GM21367 (cell line): Measurements from ENCODE around the gene CLRN3.

Source experiments
- ATAC-seq: cut with Tn5 transposase; IDR thresholded peaks from one replicate; pipeline ENCODE4 v1.9.1; 2021; ENCODE audit not compliant: unreplicated experiment

The CLRN3 gene

DNA sequence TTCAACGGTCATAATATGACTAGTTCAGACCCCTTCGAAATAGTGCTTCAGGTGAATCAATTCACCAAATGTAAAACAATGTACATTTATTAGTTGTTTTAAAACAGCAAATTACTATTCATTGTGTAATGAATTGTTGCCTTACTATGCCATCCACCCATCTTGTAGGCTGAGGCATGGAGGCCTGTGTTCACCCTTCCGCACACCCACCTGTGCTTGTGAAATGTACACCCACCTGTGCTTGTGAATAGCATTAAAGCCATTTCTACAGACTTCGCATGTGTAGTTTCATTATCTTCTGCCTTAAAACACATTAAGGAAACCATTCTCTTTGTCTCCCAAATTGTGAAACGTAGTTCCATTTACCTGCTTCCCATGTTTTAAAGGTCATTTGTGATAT is 16.8 kb downstream of the CLRN3 start:
- ATAC-seq, result no peak

DNA sequence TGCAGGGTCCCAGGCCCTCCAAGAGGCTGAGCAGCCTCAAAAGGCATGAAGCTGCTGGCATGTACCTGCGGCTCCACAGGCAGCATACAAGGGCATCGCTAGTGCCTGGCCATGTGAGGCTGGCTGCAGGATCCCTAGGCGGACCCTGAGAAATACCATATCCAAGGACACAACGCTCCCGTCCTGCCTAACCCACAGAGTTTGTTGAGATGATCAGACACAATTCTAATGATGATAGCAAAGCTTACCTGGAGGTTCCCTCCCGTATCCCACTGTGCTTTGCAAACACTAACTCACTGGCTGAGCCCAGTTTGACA is 17.3 kb downstream of the CLRN3 start:
- ATAC-seq, result no peak

DNA sequence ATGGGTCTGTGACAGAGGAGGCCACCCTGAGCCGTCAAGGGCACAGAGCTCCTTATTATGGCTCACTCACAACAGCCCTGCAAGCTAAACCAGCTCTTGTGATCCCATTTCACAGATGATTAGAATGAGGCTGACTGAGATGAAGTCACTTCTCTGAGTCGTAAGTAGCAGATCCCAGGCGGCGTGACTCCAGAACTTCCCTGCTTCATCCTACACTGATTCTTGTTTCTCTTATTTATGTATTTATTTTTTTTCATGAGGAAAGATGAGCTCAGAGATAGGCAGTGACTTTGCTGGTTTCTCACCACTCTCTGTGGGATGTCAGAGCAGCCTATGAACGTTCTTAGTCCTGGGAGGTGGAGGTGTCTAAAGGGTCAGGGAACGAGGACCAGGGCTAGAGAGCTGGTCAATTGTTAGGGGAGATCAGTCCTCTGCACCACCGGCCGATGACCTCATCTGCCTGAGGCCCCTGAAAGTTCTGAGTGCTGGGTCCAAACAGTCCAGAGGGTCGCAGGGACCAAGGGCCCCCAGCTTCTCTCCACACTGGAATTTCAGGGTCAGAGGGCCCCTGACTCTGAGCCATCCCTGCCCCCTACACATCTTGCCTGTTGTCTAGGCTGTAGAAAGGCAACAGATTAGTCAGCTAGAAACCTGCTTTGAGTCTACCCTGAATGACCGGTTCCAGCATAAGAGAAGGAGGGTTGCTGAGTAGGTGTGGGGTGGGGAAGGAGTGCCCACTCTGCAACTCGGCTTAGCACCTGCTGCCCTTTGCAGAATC is 17.9 kb downstream of the CLRN3 start:
- ATAC-seq, result no peak

DNA sequence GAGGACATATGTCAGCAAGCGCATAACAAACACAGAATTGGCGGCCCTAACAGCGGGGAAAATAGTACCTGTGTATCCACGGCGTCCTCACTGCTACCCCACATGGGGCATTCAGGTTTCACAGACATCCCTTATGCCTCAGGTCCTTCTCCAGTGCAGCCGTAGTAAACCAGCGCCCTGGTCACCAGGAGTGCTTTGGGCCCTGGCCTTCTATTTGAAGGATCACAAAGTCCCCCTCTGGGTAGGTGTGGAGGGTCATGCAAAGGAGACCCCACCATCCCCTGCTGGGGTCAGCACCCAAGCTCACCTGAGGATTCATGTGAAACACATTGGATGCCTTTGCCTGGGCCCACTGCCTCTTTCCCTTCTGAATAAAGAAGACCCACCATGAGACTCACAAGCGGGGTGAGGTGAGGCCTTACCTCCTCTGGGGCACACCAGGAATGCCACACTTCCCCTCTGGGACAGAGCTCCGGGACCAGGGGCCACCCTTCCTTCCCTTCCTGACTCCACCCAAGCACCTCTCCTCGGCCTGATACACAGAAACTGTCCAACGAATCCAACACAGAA is 18.8 kb downstream of the CLRN3 start:
- ATAC-seq, result no peak

DNA sequence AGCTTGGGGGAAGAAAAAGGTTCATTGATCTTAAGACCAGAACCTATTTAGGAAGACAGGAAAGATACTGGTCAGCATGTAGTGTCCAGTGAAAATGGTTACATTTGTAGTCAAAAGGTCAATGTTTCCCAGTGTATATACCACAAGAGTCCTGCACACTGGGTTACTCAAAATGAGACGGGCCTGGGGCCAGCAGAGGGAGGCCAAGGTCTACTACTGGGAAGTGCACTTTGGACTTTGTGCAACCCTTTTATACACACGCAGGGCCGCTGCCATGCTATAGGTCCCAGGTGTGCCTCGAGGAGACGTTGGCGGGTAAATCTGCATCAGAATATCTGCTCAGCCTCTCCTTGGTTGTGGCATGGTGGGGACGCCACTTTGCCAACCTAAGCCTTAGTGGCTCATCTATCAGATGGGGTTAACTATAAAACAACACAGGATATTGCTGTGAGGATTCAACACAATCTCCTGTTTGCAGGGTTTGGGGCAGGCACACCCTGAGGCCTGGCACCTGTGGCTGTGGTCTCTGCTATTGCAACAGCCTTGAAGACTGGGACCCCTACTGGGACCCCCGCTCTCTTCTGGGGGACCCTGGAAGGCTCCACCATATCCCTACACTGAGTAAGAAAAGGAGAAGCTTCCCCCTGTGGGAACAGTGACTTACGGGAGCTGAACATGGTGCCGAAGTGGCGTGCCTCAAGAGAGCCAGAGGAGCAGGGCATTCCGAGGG is 19.7 kb downstream of the CLRN3 start:
- ATAC-seq, result no peak

DNA sequence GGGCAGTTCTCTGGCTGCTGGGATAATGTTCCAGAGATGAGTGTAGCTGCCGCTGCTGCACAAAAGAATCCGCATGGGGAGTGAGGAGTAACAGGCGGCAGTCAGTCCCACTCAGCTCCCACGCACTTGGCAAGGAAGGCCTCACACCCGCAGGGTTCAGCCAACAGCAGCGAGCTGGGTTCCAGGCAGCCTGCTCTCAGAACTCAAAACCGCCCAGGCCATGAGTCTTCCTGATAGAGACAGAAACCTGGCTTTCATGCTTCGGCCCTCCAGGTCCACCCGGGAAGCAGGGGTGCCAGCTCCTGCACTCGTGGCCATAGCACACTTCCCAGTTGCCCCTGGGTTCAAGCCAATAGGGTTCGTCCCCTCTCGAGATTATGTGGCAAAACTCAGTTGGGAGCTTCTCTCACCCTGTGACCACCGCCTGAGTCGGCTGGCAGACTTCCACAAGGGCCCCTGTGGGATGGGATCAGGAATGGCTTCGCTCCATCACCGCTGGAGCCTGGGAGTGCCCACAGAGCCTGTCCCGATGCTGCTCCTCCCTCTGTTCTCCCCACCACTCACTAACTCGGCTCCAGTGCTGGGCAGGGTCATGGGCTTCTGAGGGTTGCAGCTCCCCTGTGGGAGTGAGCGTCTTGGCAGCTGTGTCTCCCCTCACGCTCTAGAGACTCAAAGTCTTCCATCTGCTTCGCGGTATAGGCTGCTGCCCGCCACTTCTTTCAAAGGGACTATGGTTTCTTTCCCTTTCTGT is 20.6 kb downstream of the CLRN3 start:
- ATAC-seq, result no peak

DNA sequence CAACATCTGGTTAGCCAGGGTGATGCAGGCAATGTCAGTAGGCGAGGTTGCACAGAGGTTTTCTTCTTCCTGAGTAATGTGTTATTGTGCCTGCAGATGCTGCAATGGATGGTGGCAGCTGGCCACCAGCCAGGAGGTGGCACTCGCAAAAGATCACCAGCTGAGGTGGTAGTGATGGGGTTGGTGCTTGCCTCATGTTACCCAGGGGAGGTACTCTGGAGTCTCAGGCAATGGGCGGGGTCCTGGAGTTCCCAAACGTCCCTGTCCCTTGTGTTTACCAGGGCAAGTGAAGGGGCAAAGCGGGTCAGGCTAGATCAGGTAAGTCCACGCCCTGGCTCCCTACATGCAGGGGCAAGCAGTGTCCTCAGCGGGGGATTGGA is 21.1 kb downstream of the CLRN3 start:
- no peak for ATAC-seq

DNA sequence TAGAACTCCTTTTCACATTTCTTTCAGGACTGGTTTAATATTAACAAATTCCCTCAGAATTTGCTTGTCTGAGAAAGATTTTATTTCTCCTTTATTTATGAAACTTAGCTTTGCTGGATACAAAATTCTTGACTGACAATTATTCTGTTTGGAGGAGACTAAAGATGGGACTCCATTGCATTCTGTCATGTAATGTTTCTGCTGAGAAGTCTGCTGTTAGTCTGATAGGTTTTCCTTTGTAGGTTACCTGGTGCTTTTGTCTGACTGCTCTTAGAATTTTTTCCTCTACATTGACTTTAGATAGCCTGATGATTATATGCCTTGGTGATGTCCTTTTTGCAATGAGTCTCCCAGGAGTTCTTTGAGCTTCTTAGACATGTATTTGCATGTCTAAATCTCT is 23.4 kb downstream of the CLRN3 start:
- no peak for ATAC-seq

DNA sequence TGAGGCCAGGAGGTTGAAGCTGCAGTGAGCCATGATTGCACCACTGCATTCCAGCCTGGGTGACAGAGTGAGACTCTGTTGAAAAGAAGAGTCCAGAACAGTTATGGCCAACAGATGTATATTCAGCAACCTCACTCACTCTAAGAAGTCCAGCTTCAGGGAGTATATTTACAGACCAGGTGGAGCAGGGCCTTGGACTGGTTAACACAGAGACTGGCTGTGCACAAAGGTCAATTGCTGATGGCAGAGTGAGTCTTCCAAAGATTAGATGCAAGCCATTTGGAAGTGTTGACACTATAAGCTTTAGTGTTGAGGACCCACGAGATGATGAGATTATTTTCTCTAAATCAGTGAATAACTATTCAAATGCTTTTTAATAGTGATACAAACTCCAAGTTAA is 24.9 kb downstream of the CLRN3 start:
- ATAC-seq, result no peak

DNA sequence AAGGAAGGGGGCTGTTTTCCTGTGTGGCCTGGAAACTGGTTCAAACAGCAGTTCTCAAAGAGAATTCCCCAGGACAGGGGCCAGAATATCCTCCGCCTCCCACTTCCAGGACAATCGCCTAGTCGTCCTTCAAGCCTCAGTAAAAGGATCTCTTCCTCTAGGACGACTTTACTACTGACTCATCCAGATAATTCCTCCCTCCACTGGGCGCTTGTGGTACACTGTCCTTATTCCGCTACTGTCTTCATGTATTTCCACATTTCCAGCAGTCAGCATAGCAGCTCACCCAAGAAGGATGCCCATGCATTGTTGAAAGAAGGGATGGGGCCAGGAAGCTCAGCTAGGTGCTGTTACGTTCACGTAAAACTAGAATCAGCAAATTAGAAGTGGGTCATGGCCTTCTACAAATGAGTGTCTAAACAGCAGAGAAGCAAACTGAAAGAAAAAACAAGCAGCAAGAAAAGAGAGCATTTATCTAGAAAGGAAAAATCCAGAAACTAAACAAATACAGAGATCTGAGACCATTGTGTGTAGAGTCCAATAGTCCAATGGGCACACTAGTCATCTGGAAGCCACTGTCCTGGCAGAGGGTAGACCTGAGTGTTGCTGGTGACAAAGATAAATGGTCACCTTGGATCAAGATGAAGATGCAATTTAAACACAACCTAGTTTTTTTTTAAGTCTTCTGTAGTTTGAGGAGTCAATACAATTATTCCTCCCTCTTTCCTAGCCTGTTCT is 26.3 kb downstream of the CLRN3 start:
- no peak for ATAC-seq

DNA sequence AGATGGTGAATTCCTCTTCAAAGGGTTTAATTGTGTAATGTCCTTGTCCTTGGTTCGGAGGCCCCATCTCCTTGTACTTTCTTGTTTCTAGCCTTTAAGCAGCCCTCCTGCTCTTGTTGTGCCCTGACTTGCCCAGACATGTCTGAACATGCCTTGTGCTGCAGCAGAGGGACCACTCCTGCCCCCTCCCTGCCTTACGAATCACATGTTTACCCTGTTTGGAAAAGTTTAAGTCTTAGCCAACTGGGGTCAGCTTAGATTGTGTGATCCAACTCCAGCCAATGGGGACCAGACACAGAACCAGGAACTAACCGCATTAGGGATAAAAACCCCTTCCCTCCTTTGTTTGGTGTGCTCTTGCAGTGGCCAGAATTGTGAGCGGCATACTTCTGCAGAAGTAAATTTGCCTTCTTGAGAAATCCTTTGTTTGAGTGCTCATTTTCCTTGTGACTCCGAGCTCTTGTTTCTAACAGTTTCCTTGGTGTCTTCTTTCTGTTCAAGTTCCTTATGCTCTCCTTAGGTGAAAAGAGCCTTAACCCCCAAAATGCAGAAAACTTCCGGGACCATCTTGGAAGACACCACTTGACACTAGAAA is 29.4 kb downstream of the CLRN3 start:
- no peak for ATAC-seq

DNA sequence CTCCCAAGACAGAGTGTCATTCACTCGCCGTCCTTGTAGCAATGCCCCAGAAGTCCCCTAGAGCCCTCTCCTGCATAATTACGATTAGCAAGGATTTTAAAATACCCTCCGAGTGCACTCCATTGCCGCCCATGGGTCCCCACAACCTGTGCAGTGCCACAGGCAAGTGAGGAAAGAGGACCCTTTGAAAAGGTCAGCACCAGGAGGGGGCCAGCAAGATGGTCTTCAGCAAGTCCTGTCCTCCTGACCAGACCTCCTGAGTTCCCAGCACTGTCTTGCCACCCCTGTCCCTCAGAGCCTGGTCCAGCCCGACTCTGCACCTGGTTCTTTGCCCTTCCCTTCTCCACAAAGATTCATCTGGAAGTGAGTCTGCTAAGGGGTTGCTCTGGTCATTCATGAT is 32.1 kb downstream of the CLRN3 start:
- ATAC-seq, result no peak

DNA sequence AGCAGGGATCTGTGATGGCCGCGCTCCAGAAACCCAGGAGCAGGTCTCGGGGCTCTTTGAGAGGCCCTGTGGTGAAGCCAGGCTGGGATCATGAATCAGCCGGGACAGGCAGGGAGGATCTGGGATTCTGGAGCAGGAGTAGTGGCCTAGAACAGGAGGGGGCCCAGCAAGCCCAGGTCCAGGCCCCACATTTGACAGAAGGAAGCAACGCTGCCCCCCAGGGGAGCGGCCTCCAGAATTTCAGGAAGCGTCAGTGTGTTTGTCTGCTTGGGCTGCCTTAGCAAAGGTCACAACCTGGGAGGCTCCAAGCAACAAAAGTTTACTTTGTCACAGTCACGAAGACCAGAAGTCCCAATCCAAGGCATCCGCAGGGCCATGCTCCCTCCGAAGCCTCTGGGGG is 36.8 kb downstream of the CLRN3 start:
- no peak for ATAC-seq

DNA sequence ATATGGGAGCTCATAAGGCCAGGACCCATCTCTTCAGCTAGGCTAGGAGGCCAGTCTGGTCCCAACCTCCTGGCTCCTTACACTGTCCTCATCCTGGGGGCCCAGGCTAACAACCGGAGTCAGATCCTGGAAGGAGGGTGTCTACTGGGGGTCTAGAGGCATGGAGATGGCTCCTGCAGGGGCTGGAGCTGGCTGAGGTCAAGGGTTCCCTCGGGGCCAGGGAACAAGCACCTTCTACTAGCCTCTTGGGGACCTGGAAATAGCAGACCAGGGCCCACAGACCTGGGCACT is 37.2 kb downstream of the CLRN3 start:
- no peak for ATAC-seq

DNA sequence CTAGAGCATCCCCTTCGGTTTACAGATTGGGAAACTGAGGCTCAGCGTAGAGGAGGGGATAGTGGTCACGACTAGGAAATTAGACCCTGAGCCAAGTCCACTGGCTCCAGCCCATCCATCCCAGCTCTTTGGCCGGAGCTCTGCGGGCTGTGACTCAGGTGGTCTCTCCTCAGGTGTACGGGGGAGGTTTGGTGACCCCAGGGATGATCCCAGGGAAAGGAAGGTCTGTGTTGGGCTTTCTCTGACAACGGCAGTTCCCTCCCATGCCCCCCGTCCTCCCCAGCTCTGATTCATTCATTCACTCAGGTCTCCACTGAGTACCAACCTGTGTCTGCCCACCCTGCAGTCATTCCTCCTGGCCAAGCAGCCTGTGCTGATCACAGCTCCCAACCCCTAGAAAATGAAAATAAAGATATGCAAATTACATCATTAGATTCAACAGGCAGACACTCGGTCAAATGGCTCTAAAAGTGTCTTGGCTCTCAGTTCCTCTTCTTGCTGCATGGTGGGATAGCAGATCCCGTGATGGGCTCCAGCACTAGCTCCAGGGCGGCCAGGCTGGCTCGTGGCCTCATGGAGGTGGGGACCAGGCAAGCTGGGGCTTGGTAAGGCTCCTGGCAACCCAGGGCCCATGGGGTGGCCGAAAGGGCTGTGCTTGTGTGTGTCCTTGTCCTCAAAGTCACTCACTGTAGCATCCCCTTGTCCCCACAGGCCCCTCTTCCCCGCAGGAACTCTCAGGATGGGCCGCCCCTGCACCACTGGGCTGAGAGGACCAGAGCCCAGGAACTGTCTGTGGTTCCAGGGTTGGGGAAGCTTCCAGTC is 37.8 kb downstream of the CLRN3 start:
- ATAC-seq, result peak; percentile 84

DNA sequence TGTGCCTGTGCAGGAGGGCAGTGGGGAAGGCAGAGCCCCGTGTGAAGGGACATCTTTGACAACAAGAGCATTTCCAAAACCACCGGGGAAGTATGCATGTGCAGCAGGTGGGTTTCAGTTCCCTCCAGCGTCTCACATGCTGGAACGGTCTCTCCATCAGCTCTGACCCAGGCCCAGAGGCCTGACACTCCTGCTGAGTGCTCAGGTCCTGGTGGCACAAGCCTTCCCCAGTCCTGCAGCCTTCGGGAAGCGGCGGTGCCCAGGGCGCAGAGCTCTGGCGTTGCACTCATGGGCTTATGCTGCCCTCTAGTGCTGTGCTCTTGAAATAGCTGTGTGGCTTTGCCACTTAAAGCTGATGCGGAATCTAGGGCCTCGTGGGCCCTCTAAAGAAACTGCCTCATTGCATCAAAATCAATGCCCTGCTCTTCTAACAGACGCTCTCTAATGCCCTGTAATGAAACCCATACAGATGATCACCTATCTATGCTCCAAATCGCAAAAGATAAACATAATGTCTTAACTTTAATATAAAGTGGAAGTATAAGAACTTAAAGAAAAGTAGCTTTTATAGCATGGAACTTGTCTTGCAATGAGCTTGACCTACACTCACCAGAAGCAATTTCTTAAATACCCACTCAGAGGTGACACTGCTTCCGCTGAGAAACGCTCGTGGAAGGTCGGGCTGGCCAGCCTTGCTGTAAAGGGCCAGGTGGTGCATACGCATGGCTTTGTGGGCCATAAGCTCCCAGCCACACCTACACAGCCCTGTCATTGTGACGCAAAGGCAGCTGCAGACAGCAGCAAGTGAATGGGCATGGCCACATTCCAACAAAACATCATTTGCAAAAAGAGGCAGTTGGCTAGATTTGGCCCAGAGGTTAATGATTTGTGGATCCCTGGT is 38.6 kb downstream of the CLRN3 start:
- ATAC-seq, result peak; percentile 53

DNA sequence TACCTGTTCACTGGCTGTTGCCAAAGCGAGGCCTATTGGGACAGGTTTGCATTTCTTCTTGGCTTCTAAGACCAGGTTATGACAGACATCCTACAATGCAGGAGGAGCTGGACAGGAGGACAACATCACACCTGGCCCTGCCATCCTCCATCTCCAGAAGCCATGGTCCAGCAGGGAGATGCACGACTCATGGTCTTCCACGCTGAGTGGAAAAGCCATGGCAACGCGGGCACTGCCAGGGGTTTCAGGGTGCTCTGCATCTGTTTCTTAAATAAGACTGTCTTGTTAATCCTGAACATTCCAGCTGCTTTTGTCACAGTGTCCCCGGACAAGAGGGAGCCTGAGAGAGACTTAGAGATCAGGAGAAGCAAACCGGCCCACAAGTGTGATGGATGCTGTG is 40.3 kb downstream of the CLRN3 start:
- ATAC-seq, result no peak

DNA sequence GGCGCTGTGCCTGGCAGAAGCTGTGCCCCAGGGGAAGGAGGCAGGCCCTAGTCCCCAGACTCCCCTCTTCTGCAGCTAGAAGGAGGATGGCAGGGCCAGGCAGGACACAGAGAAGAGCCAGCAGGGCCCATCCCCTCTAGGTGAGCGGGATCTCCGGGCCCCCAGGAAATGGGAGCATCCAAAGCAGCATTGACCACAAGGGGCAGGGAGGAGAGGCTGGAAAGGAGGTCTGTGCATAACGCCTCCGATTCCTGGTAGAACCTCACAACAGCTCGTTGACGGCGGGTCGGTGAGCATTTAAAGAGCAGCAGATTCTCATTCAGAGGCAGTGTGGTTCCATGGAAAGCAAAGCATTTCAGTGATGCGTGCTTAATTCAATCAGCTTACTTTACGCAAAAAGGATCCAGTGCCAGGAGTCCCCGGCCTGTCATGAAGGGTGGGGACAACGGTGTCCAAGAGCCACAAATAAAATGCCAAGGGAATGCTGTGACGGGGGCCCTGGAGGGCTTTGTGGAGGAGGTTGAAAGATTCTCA is 41.0 kb downstream of the CLRN3 start:
- no peak for ATAC-seq

DNA sequence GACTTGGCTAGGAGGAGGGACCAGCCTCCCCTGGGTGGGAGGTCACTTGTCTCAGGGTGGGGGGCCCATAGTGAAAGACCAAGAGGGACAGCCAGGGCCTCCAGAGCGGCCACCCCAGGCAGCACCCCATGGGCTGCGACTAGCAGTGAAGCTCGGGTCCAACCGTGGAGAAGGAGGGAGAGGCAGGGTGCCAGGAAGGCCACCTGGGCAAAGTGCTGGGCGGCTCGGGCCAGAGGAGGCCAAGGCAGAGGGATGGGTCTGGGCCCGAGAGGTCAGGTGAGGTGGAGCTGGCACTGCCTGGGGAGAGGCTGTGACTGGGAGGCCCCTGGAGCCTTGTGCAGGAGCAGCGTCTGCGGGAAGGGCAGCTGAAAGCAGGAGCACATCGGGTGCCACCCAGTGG is 41.8 kb downstream of the CLRN3 start:
- ATAC-seq, result no peak
